GM18868 (cell line): Measurements from ENCODE around the gene UTP14C.
"Not testable (repeated sequence)": the region's sequence is repeated elsewhere in the genome, so short reads cannot be mapped to it uniquely, and the experiment has no call there.

ENCODE experiments used
- ATAC-seq: cut with Tn5 transposase; IDR thresholded peaks from one replicate; pipeline ENCODE4 v1.9.1; 2021; ENCODE audit warnings: mild to moderate bottlenecking, moderate library complexity; ENCODE audit not compliant: unreplicated experiment

Gene UTP14C

DNA sequence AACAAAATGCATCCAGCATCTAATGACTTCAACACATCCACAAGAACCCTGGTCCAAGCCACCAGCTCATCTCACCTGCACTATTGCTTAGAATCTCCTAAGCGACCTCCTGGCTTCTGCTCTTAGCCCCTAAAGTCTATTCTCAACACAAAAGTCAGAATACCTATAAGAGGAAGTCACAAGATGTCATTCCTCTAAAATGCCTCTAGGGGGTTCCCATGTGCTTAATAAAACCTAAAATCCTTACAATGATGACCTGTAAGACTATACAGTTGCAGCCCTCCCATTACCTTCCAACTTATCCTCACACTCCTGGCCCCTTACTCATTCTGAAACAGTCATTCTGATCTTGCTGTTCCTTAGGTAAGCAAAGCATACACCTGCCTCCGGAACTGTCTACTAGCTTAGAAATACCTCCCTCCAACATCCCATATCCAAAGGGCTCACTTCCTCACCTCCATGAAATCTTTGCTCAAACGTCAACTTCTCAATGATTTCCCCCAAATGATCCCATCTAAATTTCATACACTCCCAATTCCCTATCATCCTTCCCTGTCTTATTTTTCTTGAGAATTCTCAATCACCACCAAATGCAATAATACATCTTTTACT lies 23.3 kb upstream of the UTP14C start:
- ATAC-seq: peak; percentile 88

GRCh38 chr13:52002361-52002760 lies 22.1 kb upstream of the UTP14C start:
- ATAC-seq: no peak

DNA sequence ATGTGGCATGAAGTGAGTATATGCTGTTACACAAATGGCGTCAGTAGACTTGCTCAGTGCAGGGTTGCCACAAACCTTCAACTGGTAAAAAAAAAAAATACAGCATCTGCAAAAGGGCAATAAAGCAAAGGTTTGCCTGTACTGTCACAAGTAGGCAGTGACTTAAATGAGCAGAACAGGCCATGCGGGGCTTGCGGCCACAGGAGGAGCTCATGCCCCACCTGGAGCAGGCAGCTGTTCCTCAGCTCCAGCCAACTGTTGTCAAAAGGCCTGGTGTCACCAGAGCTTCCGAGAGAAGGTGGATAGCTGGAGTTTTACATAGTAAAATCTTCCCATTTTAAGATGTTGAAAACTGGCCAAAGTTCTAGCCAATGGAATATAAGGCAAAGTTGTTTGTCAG lies 20.9 kb upstream of the UTP14C start:
- no peak for ATAC-seq

GRCh38 chr13:52004511-52005170 lies 19.9 kb upstream of the UTP14C start:
- ATAC-seq: no peak

- ATAC-seq: no peak
These were observed 18.5 kb upstream of the UTP14C start for GRCh38 chr13:52005841-52006522.

GRCh38 chr13:52006523-52007245 lies 17.8 kb upstream of the UTP14C start:
- no peak for ATAC-seq

- ATAC-seq: no peak
These were observed 14.5 kb upstream of the UTP14C start for GRCh38 chr13:52009946-52010345.

GRCh38 chr13:52010890-52011631 lies 13.4 kb upstream of the UTP14C start, which contains the start of gene ATP7B:
TSS of gene ATP7B (minus strand) at chr13:52011450. CDS start at chr13:52011337, 113 bp downstream.
- ATAC-seq: no peak

- ATAC-seq: peak; percentile 99
These were observed 12.6 kb upstream of the UTP14C start, which contains the start of gene ALG11 for GRCh38 chr13:52011632-52012511. TSS of gene ALG11 (plus strand) at chr13:52012398. CDS start at chr13:52012419, 21 bp downstream.

GRCh38 chr13:52012512-52012836 lies 12.0 kb upstream of the UTP14C start:
- no peak for ATAC-seq

DNA sequence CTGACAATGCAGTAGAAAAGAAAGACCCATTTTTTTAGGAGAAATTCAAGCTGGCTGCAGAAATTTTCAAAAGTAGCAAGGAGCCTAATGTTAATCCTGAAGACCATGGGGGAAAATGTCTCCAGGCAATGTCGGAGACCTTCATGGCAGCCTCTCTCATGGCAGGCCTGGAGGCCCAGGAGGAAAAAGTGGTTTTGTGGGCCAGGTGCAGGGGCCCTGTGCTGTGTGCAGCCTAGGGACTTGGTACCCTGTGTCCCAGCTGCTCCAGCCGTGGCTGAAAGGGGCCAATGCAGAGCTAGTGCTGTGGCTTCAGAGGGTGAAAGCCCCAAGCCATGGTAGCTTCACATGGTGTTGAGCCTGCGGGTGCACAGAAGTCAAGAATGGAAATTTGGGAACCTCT lies 8.2 kb upstream of the UTP14C start:
- ATAC-seq: no peak

GRCh38 chr13:52020191-52020590 lies 4.3 kb upstream of the UTP14C start:
- ATAC-seq: no peak

GRCh38 chr13:52022356-52022755 lies 2.1 kb upstream of the UTP14C start:
- no peak for ATAC-seq

GRCh38 chr13:52025475-52026245 lies 1.2 kb downstream of the UTP14C start:
- ATAC-seq: no peak

GRCh38 chr13:52026246-52026626 lies 1.7 kb downstream of the UTP14C start:
- ATAC-seq: no peak

- no peak for ATAC-seq
These were observed 3.3 kb downstream of the UTP14C start for GRCh38 chr13:52027832-52028231.

DNA sequence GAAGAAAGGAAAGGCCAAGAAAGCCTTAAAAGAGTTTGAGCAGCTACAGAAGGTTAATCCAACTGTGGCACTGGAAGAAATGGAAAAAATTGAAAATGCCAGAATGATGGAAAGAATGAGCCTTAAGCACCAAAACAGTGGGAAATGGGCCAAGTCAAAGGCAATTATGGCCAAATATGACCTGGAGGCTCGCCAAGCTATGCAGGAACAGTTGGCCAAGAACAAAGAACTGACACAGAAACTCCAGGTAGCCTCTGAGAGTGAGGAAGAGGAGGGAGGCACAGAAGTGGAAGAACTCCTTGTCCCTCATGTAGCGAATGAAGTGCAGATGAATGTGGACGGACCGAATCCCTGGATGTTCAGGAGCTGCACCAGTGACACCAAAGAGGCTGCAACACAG lies 5.1 kb downstream of the UTP14C start:
- ATAC-seq: no peak

GRCh38 chr13:52030401-52030800 lies 5.9 kb downstream of the UTP14C start:
- ATAC-seq: not testable (repeated sequence)

GRCh38 chr13:52033039-52033438 lies 8.5 kb downstream of the UTP14C start:
- ATAC-seq: no peak
